Measurements from ENCODE around the gene POC1B.

Gene POC1B

GRCh38 chr12:89418228-89418910 lies 107.5 kb downstream of the POC1B start:
- no peak for DNase-seq (ENCODE audit: low spot score)

DNA sequence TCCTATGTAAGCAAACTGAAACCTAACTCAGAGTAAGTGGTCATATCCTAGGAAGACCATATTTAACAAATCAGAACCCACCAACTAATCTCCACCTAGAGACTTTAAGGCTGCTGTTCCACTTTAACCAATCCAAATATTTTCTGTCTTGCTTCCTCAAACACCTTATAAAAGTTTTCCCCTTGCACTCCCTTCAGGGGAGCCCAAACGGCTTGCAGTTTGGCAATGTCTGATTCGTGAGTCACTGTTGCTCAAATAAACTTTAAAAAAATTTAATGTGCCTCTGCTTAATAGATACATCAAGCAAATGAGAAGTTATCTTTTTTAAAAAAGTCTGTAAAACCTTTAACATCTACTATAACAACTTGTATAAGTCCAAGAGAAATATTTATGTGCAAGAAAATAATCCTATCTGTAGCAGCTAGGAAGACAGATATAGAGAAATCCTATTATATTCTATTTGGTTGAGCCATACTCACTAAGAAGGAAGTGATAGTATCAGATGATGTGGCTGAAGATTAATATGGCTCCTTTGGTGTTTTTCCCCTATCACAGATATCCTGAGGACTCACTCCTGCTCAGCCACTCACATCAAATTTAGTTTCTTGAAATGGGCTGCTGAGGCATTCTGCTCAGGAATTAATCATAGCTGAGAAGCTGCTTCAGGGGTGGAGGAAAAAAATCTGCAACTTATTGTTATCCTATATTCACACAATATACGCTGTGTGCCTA lies 108.4 kb downstream of the POC1B start:
- DNase-seq (ENCODE audit: low spot score), result no peak

DNA sequence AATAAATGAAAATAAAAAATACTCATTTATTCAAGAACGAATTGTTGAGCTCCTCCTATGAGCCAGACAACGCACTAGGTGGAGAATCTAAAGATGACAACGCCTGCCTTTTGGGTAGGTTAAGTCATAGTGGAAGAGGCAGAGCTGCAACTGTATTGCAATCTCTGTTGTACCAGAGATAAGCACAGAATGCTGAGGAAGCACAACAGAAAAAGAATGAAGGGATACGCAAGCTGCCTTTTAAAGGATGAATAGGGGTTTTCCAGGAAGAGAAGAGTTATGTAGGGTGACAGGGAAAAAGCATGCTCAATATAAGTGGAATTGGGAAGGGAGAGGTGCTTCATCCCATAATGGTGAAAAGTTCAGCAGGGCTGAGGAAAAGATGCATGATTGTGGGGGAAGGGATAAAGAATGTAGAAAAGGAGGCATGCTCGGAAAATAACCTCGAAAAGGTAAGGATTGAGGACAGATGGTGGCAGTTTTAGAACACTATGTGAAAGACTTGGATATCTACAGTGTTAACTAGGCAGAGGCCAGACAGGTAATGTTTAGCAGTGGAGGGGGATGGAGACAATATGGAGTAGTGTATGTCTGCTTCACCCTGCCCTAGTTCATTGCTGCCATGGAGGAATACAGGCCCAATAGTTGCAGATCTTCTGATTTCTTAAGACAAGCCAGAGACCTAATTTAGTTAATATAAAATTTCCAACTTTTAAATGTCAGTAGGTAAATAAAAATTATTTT lies 109.6 kb downstream of the POC1B start:
- DNase-seq (ENCODE audit: low spot score), result no peak

GRCh38 chr12:89414851-89415250 lies 111.0 kb downstream of the POC1B start:
- DNase-seq (ENCODE audit: low spot score), result no peak

GRCh38 chr12:89414322-89414721 lies 111.5 kb downstream of the POC1B start:
- no peak for DNase-seq (ENCODE audit: low spot score)

DNA sequence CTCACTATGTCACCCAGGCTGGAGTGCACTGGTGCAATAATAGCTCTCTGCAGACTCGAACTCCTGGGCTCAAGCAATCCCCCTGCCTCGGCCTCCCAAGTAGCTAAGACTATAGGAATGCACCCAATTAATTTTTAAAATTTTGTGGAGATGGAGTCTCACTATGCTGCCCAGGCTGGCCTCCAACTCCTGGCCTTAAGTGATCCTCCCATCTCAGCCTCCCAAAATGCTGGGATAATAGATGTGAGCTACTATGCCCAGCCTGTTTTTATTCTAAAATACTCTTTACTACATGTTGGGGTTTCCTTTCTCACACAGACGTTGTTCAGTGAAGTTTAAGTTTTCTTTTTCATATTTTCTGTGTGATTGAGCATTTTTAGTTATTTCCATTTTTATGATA lies 112.6 kb downstream of the POC1B start:
- no peak for DNase-seq (ENCODE audit: low spot score)

DNA sequence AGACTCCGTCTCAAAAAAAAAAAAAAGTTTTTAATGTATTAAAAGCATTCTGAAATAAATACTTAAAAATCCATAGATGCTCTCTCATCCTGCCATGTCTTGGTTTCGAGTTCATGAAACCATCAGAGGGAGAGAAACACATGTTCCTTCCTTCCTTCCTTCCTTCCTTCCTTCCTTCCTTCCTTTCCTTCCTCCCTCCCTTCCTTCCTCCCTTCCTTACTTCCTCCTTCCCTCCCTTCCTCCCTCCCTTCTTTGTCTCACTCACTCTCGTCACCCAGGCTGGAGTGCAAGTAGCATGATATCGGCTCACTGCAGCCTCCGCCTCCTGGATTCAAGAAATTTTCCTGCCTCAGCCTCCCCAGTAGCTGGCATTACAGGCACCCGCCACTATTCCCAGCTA lies 113.2 kb downstream of the POC1B start:
- no peak for DNase-seq (ENCODE audit: low spot score)

DNA sequence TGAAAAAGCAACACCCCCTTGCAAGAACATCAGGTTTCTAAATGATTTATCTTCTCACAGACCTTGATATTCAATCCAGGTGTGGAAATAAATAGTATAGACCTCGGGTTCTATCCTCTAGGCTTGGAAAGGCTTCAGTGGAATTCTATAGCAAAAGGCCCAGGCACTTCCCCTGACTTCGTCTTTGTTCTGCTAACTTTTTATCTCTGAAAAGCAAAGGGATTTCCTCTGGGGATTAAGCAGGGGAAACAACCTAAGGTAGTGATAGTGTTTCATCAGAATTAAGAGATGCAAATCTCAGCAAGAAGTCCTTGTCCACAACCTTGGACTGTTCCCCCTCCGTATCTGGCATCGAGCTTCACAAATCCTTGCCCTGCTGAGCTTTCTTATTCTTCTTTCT lies 114.0 kb downstream of the POC1B start:
- no peak for DNase-seq (ENCODE audit: low spot score)

- no peak for DNase-seq (ENCODE audit: low spot score)
These were observed 114.6 kb downstream of the POC1B start for GRCh38 chr12:89411234-89411633.

- DNase-seq (ENCODE audit: low spot score), result no peak
These were observed 120.1 kb downstream of the POC1B start for GRCh38 chr12:89405626-89406345.

DNA sequence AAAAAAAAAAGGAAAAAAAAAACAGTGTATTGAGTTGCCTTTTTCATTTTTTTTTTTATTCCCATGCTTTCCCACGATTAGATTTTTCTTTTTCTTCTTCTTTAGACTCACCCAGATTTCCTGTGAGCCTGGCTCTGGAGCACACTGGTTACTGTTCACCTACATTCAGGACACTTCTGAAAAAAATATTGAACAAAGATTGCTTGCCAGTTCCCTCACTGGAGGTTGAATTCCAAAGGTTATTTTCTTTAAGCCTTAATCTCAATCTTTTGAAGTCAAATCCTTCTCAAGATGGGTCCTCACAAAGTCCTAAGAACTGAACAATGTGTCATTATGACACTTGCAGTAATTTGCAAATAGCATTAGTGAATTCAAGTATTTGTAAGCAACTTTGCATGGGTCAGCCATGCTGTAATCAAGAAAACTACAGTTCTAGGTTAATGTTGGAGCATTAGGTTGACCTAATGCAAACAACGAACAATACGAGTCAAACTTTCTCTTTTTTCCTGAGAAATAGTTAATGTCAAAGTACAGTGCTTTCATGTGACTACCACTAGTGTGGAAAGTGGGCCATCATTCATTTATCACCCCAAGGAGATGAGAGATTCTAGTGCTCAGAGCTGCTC lies 124.3 kb downstream of the POC1B start:
- DNase-seq (ENCODE audit: low spot score), result no peak

GRCh38 chr12:89400415-89400814 lies 125.4 kb downstream of the POC1B start:
- DNase-seq (ENCODE audit: low spot score), result no peak

DNA sequence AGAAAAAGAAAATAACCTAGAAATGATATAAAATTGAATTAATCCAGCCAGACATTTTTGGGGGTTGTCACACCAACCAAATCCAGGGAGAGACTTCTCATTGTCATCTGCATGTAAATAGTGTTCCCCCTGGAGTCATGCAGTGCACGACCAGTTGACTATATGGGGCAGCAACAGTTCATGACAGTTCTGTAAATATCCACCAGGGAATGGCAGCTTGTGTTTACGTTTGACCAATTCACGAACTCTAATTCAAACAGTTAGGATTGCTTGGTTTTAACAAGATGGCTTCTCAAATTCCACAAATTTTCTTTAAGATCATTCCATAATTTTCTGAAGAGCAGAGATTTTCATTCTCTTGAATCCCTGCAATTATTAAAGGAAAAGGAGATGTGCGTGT lies 130.1 kb downstream of the POC1B start:
- no peak for DNase-seq (ENCODE audit: low spot score)

DNA sequence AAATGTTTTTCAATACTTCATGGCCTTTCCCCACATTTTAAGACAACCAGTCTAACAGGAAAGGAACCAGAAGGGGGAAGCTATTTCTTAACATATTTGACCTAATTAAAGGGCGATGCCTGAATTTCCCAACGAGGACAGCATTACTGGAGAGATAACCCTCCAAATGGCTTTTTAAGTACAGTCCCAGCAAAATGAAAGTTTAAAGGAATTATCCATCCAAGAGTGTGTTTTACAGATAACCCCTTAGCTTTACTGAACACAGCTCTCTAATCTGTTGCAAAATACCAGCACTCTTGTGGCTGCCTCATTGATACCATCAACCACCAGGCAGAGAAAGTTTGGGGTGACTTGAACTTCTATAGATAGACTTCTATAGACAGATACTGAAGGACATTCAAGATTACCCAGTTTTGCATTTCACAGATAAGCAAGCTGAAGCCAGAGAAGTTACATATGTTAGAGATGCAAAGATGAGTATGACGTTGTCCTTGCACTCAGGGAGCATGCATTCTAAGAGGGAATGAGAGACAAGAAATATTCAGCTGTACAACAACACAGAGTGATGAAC lies 132.2 kb downstream of the POC1B start:
- DNase-seq (ENCODE audit: low spot score), result no peak

DNA sequence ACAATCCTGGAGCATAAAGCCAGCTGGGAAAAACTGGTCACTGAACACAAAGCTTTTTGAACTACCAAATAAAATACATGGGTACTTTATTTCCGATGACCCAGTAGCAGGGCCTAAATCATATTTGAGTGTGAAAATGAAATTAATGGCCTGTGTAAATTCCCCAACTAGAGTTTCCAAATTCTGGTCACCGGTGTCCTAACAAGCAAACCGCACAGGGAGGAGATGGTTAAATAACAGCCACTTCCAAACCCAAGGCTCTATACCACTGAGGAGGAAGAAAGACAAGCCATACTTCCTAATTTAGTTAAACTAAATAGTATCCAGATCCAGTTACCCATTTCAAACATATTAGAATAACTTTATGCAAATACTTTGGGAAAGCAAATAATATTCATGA lies 133.5 kb downstream of the POC1B start:
- no peak for DNase-seq (ENCODE audit: low spot score)

DNA sequence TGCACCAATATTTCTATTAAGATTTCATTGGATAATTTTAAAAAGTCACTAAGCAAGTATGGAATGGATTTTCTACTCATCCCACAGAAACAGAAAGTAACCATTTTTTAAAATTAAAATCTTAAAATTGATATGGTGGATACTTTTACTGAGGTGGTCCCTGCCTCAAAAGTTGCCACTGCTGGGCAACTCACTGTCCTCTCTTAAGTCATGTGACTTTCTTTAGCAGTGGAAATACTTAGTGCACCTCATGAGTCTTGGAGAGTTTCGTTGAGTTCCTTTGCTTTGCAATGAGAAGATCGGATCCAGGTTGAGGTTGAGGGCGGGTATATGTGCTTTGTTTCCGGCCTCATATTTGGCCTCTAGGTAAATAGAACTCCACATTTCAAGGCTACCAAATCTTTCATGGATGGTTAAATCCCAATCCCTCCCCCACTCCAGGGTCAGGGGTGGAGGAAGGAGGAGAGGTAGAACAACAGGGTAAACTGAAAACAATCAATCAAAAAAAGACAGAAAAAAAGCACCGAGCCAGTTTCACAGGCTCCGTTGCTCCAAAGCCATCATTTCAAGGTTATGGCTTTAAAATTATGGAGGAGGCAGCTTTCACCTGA lies 134.0 kb downstream of the POC1B start:
- no peak for DNase-seq (ENCODE audit: low spot score)

GRCh38 chr12:89390802-89391673 lies 134.8 kb downstream of the POC1B start:
- no peak for DNase-seq (ENCODE audit: low spot score)

DNA sequence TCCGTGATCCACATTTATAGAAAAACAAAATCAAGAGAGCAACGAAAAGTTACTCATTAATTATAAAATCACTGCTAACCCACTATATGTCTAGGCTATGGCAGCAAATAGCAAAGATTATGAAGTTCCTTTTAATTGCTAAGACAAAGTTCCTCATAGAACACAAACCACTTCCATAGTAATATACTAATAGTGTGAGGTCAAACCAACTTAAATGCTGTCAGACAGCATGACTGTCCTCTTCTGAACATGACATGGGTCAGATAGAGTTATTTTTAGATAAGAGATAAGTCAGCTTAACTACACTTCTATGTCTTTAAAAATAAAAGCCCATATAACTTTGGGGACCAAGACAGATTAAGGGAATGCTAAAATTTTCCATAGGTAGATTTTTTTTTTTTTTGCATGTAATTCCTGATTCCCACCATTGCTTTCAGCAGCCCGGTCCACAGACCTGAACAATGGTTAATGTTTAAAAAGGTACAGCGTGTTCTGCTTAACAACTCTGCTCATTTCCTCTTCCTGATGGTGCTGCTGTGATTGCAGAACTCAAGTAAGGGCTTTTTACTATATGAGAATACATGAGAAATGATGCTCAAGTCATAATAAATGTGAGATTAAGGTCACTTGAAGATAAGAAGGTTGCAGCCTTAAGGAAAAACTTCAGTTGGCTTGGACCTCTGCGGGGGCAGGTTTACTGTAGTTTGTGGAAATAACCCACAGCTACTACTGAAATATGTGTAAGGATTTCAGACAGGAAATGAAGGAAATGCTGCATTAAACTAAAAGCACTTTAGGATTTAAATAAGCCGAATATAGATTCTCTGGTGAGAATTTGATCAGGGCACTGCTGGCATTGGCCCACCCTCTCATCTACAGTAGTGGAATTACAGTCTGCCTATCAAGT lies 135.8 kb downstream of the POC1B start:
- DNase-seq (ENCODE audit: low spot score), result no peak

- DNase-seq (ENCODE audit: low spot score), result no peak
These were observed 139.7 kb downstream of the POC1B start for GRCh38 chr12:89386138-89386537.
